Measurements from ENCODE around the gene CHMP3.

The CHMP3 gene

GRCh38 chr2:86466306-86466705 lies 96.9 kb downstream of the CHMP3 start:
- no peak overlapping the region for H3K4me2 ChIP-seq (ENCODE audit: insufficient read depth, low read length)
- ATAC-seq (ENCODE audit: insufficient read depth, low read depth) (no peak), DNase-seq (no peak)
- H3K27ac ChIP-seq (ENCODE audit: low read length) = no peak overlapping the region
- H3K27me3 ChIP-seq (ENCODE audit: insufficient read depth, low read length, poor library complexity) = no peaks in the 10 kb centered on the region
- no peaks in the 10 kb centered on the region for H3K9me3 ChIP-seq (ENCODE audit: insufficient read depth, low read length, severe bottlenecking)
- peaks cover 3% of the 10 kb centered on the region for H4K20me1 ChIP-seq (ENCODE audit: insufficient read depth, low read length)
- peaks cover 99% of the 10 kb centered on the region for H3K36me3 ChIP-seq (ENCODE audit: insufficient read depth, low read length)
- H3K9ac ChIP-seq (ENCODE audit: low read depth, low read length) = no peak overlapping the region
- no peak overlapping the region for H2AFZ ChIP-seq (ENCODE audit: low read depth, low read length)
- no peak for TF ChIP-seq EZH2 (IDR thresholded peaks at IDR 0.05; ENCODE audit: borderline replicate concordance, low read depth, low read length, severe bottlenecking)
- TF ChIP-seq CTCF (IDR thresholded peaks at IDR 0.05; ENCODE audit: borderline replicate concordance, extremely low read depth, low read length, poor library complexity, severe bottlenecking) = no peak
- H3K79me2 ChIP-seq (ENCODE audit: insufficient read depth, low read length) = peaks cover 56% of the 10 kb centered on the region
- no peak overlapping the region for H3K4me3 ChIP-seq (ENCODE audit: low read depth in 1 of 2, low read length in 2 of 2)
- H3K4me1 ChIP-seq (ENCODE audit: insufficient read depth, low read length) = peaks cover 37% of the 10 kb centered on the region

GRCh38 chr2:86464652-86465051 lies 98.6 kb downstream of the CHMP3 start:
- ATAC-seq (ENCODE audit: insufficient read depth, low read depth) (no peak), DNase-seq (no peak)
- no peaks in the 10 kb centered on the region for H3K27me3 ChIP-seq (ENCODE audit: insufficient read depth, low read length, poor library complexity)
- peaks cover 34% of the 10 kb centered on the region for H3K4me1 ChIP-seq (ENCODE audit: insufficient read depth, low read length)
- H3K4me3 ChIP-seq (ENCODE audit: low read depth in 1 of 2, low read length in 2 of 2) = no peak overlapping the region
- H3K9me3 ChIP-seq (ENCODE audit: insufficient read depth, low read length, severe bottlenecking) = no peaks in the 10 kb centered on the region
- H3K27ac ChIP-seq (ENCODE audit: low read length) = no peak overlapping the region
- H3K36me3 ChIP-seq (ENCODE audit: insufficient read depth, low read length) = peaks cover 100% of the 10 kb centered on the region
- no peak overlapping the region for H3K4me2 ChIP-seq (ENCODE audit: insufficient read depth, low read length)
- peaks cover 52% of the 10 kb centered on the region for H3K79me2 ChIP-seq (ENCODE audit: insufficient read depth, low read length)
- H2AFZ ChIP-seq (ENCODE audit: low read depth, low read length) = no peak overlapping the region
- TF ChIP-seq EZH2 (IDR thresholded peaks at IDR 0.05; ENCODE audit: borderline replicate concordance, low read depth, low read length, severe bottlenecking) = no peak
- no peak for TF ChIP-seq CTCF (IDR thresholded peaks at IDR 0.05; ENCODE audit: borderline replicate concordance, extremely low read depth, low read length, poor library complexity, severe bottlenecking)
- H3K9ac ChIP-seq (ENCODE audit: low read depth, low read length) = no peak overlapping the region
- H4K20me1 ChIP-seq (ENCODE audit: insufficient read depth, low read length) = peaks cover 3% of the 10 kb centered on the region

GRCh38 chr2:86461042-86461743 lies 102.0 kb downstream of the CHMP3 start:
- Histone ChIP-seq H3K36me3 (ENCODE audit: insufficient read depth, low read length) (peaks cover 100% of the 10 kb centered on the region), H3K9ac (ENCODE audit: low read depth, low read length) (no peak overlapping the region), H3K9me3 (ENCODE audit: insufficient read depth, low read length, severe bottlenecking) (no peaks in the 10 kb centered on the region), H2AFZ (ENCODE audit: low read depth, low read length) (no peak overlapping the region), H4K20me1 (ENCODE audit: insufficient read depth, low read length) (peaks cover 7% of the 10 kb centered on the region), H3K79me2 (ENCODE audit: insufficient read depth, low read length) (peaks cover 53% of the 10 kb centered on the region), H3K27me3 (ENCODE audit: insufficient read depth, low read length, poor library complexity) (no peaks in the 10 kb centered on the region), H3K27ac (ENCODE audit: low read length) (no peak overlapping the region), H3K4me3 (ENCODE audit: low read depth in 1 of 2, low read length in 2 of 2) (no peak overlapping the region), H3K4me1 (ENCODE audit: insufficient read depth, low read length) (0 out of 2 replicates have a peak, but pooled peaks cover under 1% of the 10 kb centered on the region), H3K4me2 (ENCODE audit: insufficient read depth, low read length) (no peak overlapping the region)
- DNase-seq (no peak), ATAC-seq (ENCODE audit: insufficient read depth, low read depth) (no peak)
- TF ChIP-seq EZH2 (IDR thresholded peaks at IDR 0.05; ENCODE audit: borderline replicate concordance, low read depth, low read length, severe bottlenecking) = no peak

GRCh38 chr2:86455181-86455580 lies 108.1 kb downstream of the CHMP3 start:
- no peak overlapping the region for H2AFZ ChIP-seq (ENCODE audit: low read depth, low read length)
- no peak overlapping the region for H3K27ac ChIP-seq (ENCODE audit: low read length)
- no peaks in the 10 kb centered on the region for H3K27me3 ChIP-seq (ENCODE audit: insufficient read depth, low read length, poor library complexity)
- peaks cover 76% of the 10 kb centered on the region for H3K79me2 ChIP-seq (ENCODE audit: insufficient read depth, low read length)
- H3K36me3 ChIP-seq (ENCODE audit: insufficient read depth, low read length) = peaks cover 100% of the 10 kb centered on the region
- TF ChIP-seq CTCF (IDR thresholded peaks at IDR 0.05; ENCODE audit: borderline replicate concordance, extremely low read depth, low read length, poor library complexity, severe bottlenecking) = no peak
- TF ChIP-seq EZH2 (IDR thresholded peaks at IDR 0.05; ENCODE audit: borderline replicate concordance, low read depth, low read length, severe bottlenecking) = no peak
- no peak overlapping the region for H3K4me2 ChIP-seq (ENCODE audit: insufficient read depth, low read length)
- H3K4me1 ChIP-seq (ENCODE audit: insufficient read depth, low read length) = no peaks in the 10 kb centered on the region
- H4K20me1 ChIP-seq (ENCODE audit: insufficient read depth, low read length) = peaks cover 14% of the 10 kb centered on the region
- no peak overlapping the region for H3K4me3 ChIP-seq (ENCODE audit: low read depth in 1 of 2, low read length in 2 of 2)
- DNase-seq (no peak), ATAC-seq (ENCODE audit: insufficient read depth, low read depth) (no peak)
- no peak overlapping the region for H3K9ac ChIP-seq (ENCODE audit: low read depth, low read length)
- H3K9me3 ChIP-seq (ENCODE audit: insufficient read depth, low read length, severe bottlenecking) = no peaks in the 10 kb centered on the region
